H9 (cell line): ENCODE measurements around the gene DACT2. TPM values are rescaled to one million over a fixed set of nuclear protein-coding genes. Genes with fewer than 3 reads are reported as not detected.

Source experiments
- DNase-seq: peaks from one replicate; pipeline ENCODE4 v3.0.0-alpha.2; 2017
- H2AFZ ChIP-seq: one replicate; pipeline ENCODE4 v1.6.1; 2013; ENCODE audit warnings: mild to moderate bottlenecking, low read length, control low read depth, moderate library complexity
- H2AK5ac ChIP-seq: 2 replicates; pipeline ENCODE4 v1.6.1; 2013; ENCODE audit warnings: low read length, control low read depth, mixed read lengths; ENCODE audit not compliant: insufficient read length
- H2BK120ac ChIP-seq: one replicate; pipeline ENCODE4 v1.6.1; 2013; ENCODE audit warnings: low read depth, mild to moderate bottlenecking, low read length, control low read depth, inconsistent platforms; ENCODE audit not compliant: poor library complexity, severe bottlenecking
- H2BK12ac ChIP-seq: 2 replicates; pipeline ENCODE4 v1.6.1; 2013; ENCODE audit warnings: low read length, control low read depth, mixed read lengths, low read depth; ENCODE audit not compliant: insufficient read length
- H2BK15ac ChIP-seq: 2 replicates; pipeline ENCODE4 v1.6.1; 2013; ENCODE audit warnings: low read depth, low read length, control low read depth
- H2BK20ac ChIP-seq: one replicate; pipeline ENCODE4 v1.6.1; 2013; ENCODE audit warnings: low read depth, mild to moderate bottlenecking, low read length, control low read depth, inconsistent platforms; ENCODE audit not compliant: poor library complexity, severe bottlenecking
- H2BK5ac ChIP-seq: 2 replicates; pipeline ENCODE4 v1.6.1; 2013; ENCODE audit warnings: low read length, control low read depth, mixed read lengths; ENCODE audit not compliant: insufficient read length
- H3K14ac ChIP-seq: 2 replicates; pipeline ENCODE4 v1.6.1; 2013; ENCODE audit warnings: low read length, control low read depth; ENCODE audit not compliant: insufficient read depth
- H3K18ac ChIP-seq: 2 replicates; pipeline ENCODE4 v1.6.1; 2013; ENCODE audit warnings: low read depth, mild to moderate bottlenecking, mixed read lengths, low read length, control low read depth; ENCODE audit not compliant: insufficient read length
- H3K23ac ChIP-seq: 2 replicates; pipeline ENCODE4 v1.6.1; 2013; ENCODE audit warnings: low read length, control low read depth, mixed read lengths, low read depth; ENCODE audit not compliant: insufficient read length
- H3K23me2 ChIP-seq: 2 replicates; pipeline ENCODE4 v1.6.1; 2013; ENCODE audit warnings: low read depth, mild to moderate bottlenecking, mixed read lengths, low read length, control low read depth; ENCODE audit not compliant: insufficient read length, poor library complexity, severe bottlenecking
- H3K27ac ChIP-seq: 2 replicates; pipeline ENCODE4 v1.5.1; 2013; ENCODE audit warnings: low read length, control low read depth, mixed read lengths, low read depth; ENCODE audit not compliant: insufficient read length
- H3K27me3 ChIP-seq: 2 replicates; pipeline ENCODE4 v1.6.1; 2013; ENCODE audit warnings: low read length, control low read depth, inconsistent platforms; ENCODE audit not compliant: insufficient read depth
- H3K4ac ChIP-seq: 2 replicates; pipeline ENCODE4 v1.6.1; 2013; ENCODE audit warnings: low read depth, mild to moderate bottlenecking, control low read depth, inconsistent platforms, low read length, moderate library complexity
- H3K4me1 ChIP-seq: 2 replicates; pipeline ENCODE4 v1.6.1; 2013; ENCODE audit warnings: low read length, control low read depth, inconsistent platforms; ENCODE audit not compliant: insufficient read depth
- H3K4me2 ChIP-seq: 2 replicates; pipeline ENCODE4 v1.6.1; 2013; ENCODE audit warnings: low read length, control low read depth, mixed read lengths; ENCODE audit not compliant: insufficient read length, insufficient read depth
- H3K56ac ChIP-seq: 2 replicates; pipeline ENCODE4 v1.6.1; 2013; ENCODE audit warnings: low read depth, mild to moderate bottlenecking, mixed read lengths, low read length, control low read depth; ENCODE audit not compliant: insufficient read length
- H3K79me1 ChIP-seq: 2 replicates; pipeline ENCODE4 v1.6.1; 2013; ENCODE audit warnings: low read depth, mild to moderate bottlenecking, moderate library complexity, low read length, control low read depth, inconsistent platforms; ENCODE audit not compliant: insufficient read depth, poor library complexity, severe bottlenecking
- H3K79me2 ChIP-seq: 2 replicates; pipeline ENCODE4 v1.6.1; 2013; ENCODE audit warnings: low read length, control low read depth, inconsistent platforms; ENCODE audit not compliant: insufficient read depth
- H3K9ac ChIP-seq: 2 replicates; pipeline ENCODE4 v1.6.1; 2013; ENCODE audit warnings: low read length, control low read depth, mixed read lengths; ENCODE audit not compliant: insufficient read length; ENCODE audit errors: extremely low read depth
- H3K9me3 ChIP-seq: one replicate; pipeline ENCODE4 v1.6.1; 2013; ENCODE audit warnings: low read depth, low read length, inconsistent platforms; ENCODE audit not compliant: control insufficient read depth
- H3T11ph ChIP-seq: one replicate; pipeline ENCODE4 v1.6.1; 2013; ENCODE audit warnings: mild to moderate bottlenecking, low read length, control low read depth, inconsistent platforms
- H4K20me1 ChIP-seq: one replicate; pipeline ENCODE4 v1.6.1; 2013; ENCODE audit not compliant: control insufficient read depth, insufficient read length, insufficient read depth
- H4K5ac ChIP-seq: 2 replicates; pipeline ENCODE4 v1.6.1; 2013; ENCODE audit warnings: low read depth, mild to moderate bottlenecking, mixed read lengths, low read length, control low read depth; ENCODE audit not compliant: insufficient read length
- H4K8ac ChIP-seq: replicated peaks from 2 replicates; pipeline ENCODE4 v1.6.1; 2013; ENCODE audit warnings: low read length, control low read depth, mixed read lengths, low read depth; ENCODE audit not compliant: insufficient read length
- H4K91ac ChIP-seq: 2 replicates; pipeline ENCODE4 v1.6.1; 2013; ENCODE audit warnings: low read depth, mild to moderate bottlenecking, moderate library complexity, mixed read lengths, low read length, control low read depth; ENCODE audit not compliant: insufficient read length
- H3K27ac Mint-ChIP-seq, 3 experiments: 2 replicates in 2 of 3; 3 replicates in 1 of 3; pipeline ENCODE4 v1.8.0; 2020 to 2021; ENCODE audit warnings: mixed read lengths in 3 of 3, mild to moderate bottlenecking in 1 of 3, moderate library complexity in 1 of 3
- H3K27me3 Mint-ChIP-seq: 2 replicates; pipeline ENCODE4 v1.8.0; 2021; ENCODE audit warnings: low read depth, mild to moderate bottlenecking, moderate library complexity, mixed read lengths
- H3K36me3 Mint-ChIP-seq, 3 experiments: 2 replicates in 2 of 3; 3 replicates in 1 of 3; pipeline ENCODE4 v1.8.0; 2020 to 2021; ENCODE audit warnings: low read depth in 3 of 3, mixed read lengths in 3 of 3; ENCODE audit not compliant: insufficient read depth in 1 of 3
- H3K4me1 Mint-ChIP-seq, 2 experiments: 2 replicates each; pipeline ENCODE4 v1.8.0; 2020; ENCODE audit warnings: mixed read lengths in 2 of 2
- H3K4me3 Mint-ChIP-seq, 2 experiments: 2 replicates in 1 of 2; 3 replicates in 1 of 2; pipeline ENCODE4 v1.8.0; 2020 to 2021; ENCODE audit warnings: mild to moderate bottlenecking in 2 of 2, mixed read lengths in 2 of 2, moderate library complexity in 1 of 2
- H3K9me3 Mint-ChIP-seq, 2 experiments: 2 replicates in 1 of 2; 3 replicates in 1 of 2; pipeline ENCODE4 v1.8.0; 2020; ENCODE audit warnings: mild to moderate bottlenecking in 2 of 2, mixed read lengths in 2 of 2, moderate library complexity in 1 of 2
- CTCF ChIP-seq: fragments of 200-600 bp; sonication (generic); conservative IDR thresholded peaks from 3 replicates; pipeline ENCODE4 v1.8.0; 2021; ENCODE audit warnings: antibody characterized with exemption, mild to moderate bottlenecking
- WGBS: extraction: QIAGEN DNeasy Blood & Tissue Kit; methylation state at CpG from one replicate; pipeline ENCODE4 v1.1.7; 2013; ENCODE audit warnings: missing lambda C conversion rate, low lambda C conversion rate, mixed read lengths; ENCODE audit not compliant: insufficient read length; ENCODE audit errors: extremely low coverage; 5-methylcytosine and 5-hydroxymethylcytosine counted together
- total RNA-seq: library from RNA; stranded (reverse); gene quantifications from 2 replicates; pipeline ENCODE4 v1.2.1, GENCODE V29; 2021

Gene DACT2
- total RNA-seq, 1 experiment from 2014 or later, result 1.8 TPM

- Histone ChIP-seq H3K4me2 (no peak overlapping the region), H3T11ph (no peak overlapping the region), H3K18ac (no peak overlapping the region), H4K91ac (no peak overlapping the region), H3K23ac (no peak overlapping the region), H4K5ac (no peak overlapping the region), H4K8ac (no peak overlapping the region), H3K9ac (no peak overlapping the region), H2BK15ac (no peak overlapping the region), H2BK20ac (no peak overlapping the region), H3K79me2 (no peaks in the 10 kb centered on the region), H3K56ac (no peak overlapping the region), H3K27ac (no peak overlapping the region), H4K20me1 (no peaks in the 10 kb centered on the region), H3K14ac (no peak overlapping the region), H3K23me2 (no peaks in the 10 kb centered on the region), H3K9me3 (no peaks in the 10 kb centered on the region), H2AFZ (no peak overlapping the region), H2BK120ac (no peak overlapping the region), H2BK5ac (no peak overlapping the region), H2AK5ac (no peak overlapping the region), H2BK12ac (no peak overlapping the region), H3K27me3 (no peaks in the 10 kb centered on the region), H3K4me1 (no peaks in the 10 kb centered on the region), H3K4ac (no peak overlapping the region), H3K79me1 (no peaks in the 10 kb centered on the region)
- H3K27ac Mint-ChIP-seq, result no peak overlapping the region; a peak in 1 of 7 replicates
- DNase-seq, result peak; percentile 57
- H3K9me3 Mint-ChIP-seq, result peaks cover 5 to 7% of the 10 kb centered on the region in 2 experiments
- no CpG with 5 or more reads among the region's 28 CpGs for WGBS
- peaks cover 0 to 5% (median 0%) of the 10 kb centered on the region in 3 experiments; a peak in 2 of 7 replicates for H3K36me3 Mint-ChIP-seq
- peaks cover 4% of the 10 kb centered on the region; the same call in 1 of the 2 replicates for H3K27me3 Mint-ChIP-seq
- peak; percentile 84 for TF ChIP-seq CTCF
- H3K4me1 Mint-ChIP-seq, result no peaks in the 10 kb centered on the region; a peak in 1 of 4 replicates
- no peak overlapping the region; a peak in 1 of 5 replicates for H3K4me3 Mint-ChIP-seq
These were observed 36.3 kb upstream of the DACT2 start for GRCh38 chr6:168355716-168356522.
